CD4-positive, alpha-beta T cell treated with Interleukin-6 at 100 ng/mL for 8 hours (primary cell): Measurements from ENCODE around the gene ANKRD50.

Source experiments
- DNase-seq: peaks from one replicate; pipeline ENCODE4 v3.0.0-alpha.2; 2020; ENCODE audit warnings: mixed read lengths, low spot score

Gene ANKRD50

GRCh38 chr4:124710015-124710741 is 2.4 kb downstream of the ANKRD50 start:
- DNase-seq = no peak

DNA sequence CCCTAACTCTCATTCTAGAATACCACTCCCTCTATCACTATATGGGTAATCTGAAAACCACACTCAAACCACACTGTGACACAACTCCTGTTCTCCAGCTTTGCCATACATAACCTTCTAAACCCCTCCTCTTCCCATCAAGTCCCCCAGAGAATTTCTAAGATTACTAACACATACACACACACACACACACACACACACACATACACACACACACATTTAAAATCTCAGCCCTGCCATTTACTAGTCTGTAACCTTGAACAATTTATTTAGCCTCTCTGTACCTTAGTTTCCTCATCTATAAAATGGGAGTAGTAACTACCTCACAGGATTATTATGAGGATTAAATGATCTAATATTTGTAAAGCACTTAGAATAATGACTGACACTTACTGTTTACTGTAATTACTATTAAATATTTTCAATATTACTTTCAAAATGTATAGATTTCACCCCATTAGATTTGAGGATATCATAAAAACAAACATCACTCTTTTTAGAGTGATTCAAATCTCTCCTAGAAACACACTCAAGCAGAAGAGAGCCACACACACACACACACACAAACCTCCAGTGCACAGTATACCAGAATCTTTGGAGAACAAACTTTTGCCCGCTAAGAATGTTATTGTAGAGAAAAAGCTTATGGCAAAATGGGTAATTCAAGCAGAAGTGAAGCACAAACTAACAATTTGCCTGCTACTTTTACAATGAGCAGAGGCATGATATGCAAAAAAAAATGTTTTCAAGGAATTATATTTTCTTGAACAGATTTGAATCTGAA is 3.8 kb downstream of the ANKRD50 start:
- DNase-seq = no peak

GRCh38 chr4:124705393-124705792 is 7.1 kb downstream of the ANKRD50 start:
- DNase-seq = no peak

GRCh38 chr4:124703154-124703553 is 9.4 kb downstream of the ANKRD50 start:
- DNase-seq = no peak

- DNase-seq = no peak
Observed at GRCh38 chr4:124697441-124697840, 15.1 kb downstream of the ANKRD50 start.

- DNase-seq = no peak
Observed at GRCh38 chr4:124696182-124696581, 16.4 kb downstream of the ANKRD50 start.

- no peak for DNase-seq
Observed at GRCh38 chr4:124694946-124695598, 17.5 kb downstream of the ANKRD50 start.

DNA sequence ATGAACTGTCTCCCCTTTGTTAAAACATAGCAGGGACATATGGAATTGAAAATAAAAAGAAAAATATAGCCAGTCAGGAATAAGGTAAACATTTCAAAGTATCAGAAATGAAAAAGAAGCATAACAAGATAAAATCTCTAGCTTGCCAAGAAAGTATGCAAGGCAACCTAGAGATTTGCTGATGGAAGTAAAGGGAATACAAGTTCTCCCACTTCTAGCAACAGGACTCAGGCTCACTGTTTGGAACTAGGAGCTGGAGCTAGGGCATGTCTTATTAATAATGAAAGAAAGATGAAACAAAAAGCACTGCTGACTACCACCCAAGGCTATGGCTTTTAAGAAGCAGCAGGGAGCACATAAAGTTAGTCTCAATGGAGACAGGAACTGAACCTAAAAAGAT is 18.2 kb downstream of the ANKRD50 start:
- no peak for DNase-seq

GRCh38 chr4:124691801-124692200 is 20.7 kb downstream of the ANKRD50 start:
- DNase-seq = no peak

DNA sequence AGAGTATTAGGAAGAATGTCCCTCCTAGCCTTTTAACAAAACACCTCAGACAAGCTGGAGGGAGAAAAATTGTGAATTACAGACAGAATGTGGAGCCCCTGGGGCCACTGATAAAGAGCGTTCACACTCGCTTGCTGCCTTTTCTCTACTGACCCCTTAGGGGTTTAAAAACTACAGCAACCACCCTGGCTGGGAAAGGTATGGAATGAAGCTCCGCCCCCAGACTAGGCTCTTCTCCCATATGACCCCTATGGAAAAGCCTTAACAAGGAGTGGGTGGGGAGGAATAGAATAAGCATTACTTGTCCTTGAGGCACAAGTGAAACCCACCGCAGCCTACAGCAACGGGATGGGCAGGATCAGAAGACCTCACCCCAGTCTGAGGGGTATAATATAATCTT is 26.3 kb downstream of the ANKRD50 start:
- no peak for DNase-seq

DNA sequence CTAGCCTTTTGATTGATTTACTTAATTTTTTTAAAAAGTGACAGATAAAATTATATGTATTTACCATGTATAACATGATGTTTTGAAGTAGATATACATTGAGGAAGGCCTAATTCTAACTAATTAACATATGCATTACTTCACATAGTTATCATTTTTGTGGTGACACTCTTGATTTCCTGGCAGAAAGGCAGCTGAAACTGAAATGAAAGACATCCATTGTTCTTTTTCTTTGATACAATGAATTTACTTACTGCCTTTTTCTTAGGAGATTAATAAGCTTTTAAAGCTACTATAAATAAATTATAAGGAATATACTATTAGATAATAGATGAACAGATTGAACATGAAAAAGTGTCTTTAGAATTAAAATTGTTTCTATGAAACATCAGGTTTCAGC is 26.7 kb downstream of the ANKRD50 start:
- no peak for DNase-seq

- DNase-seq = no peak
Observed at GRCh38 chr4:124684301-124684700, 28.2 kb downstream of the ANKRD50 start.

DNA sequence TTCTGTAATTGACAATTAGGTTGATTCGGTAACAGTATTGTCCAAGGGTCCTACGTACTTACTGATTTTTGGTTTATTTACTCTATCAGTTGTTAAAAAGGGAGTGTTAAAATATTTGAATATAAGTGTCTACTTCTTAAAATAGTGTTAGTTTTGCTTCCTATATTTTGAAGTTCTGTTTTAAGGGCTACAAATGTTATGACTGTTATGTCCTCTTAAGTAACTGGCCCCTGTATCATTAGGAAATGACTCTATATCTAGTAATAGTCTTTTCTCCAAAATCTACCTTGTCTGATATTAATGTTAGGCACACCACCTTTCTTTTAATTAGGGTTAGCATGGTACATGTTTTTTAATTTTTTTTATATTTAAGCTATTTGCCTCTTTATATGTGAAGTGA is 30.1 kb downstream of the ANKRD50 start:
- no peak for DNase-seq

DNA sequence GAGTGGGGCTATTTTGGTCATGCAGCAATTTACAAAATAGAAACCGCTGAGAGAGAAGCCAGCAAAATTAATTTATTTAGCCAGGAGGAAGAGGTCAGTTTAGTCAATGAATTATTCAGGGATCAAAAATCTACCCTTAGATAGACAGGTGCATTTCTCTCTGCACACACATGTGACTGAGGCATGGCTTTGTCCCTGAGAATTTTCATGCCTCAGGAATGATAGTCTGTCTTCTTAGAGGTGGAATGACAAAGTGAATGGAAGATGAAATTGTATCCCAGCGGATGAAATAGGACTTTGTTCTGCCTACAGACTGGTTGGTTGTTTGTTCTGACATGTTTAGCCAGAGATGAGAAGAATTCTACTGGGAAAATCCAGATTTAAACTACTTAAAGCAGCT is 46.0 kb downstream of the ANKRD50 start:
- DNase-seq = no peak

DNA sequence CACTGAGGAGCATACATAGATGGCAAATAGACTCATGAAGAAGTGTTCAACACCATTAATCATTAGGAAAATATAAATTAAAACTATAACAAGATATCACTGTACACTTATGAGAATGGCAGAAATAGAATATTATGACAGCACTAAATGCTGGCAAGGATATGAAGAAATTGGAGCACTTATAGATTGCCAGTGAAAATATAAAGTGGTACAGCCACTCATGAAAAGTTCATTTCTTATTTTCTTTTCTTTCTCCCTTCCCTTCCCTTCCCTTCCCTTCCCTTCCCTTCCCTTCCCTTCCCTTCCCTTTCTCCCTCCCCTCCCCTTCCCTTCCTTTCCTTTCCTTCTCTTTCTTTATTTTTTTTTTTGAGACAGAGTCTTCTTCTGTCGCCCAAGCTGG is 53.7 kb downstream of the ANKRD50 start:
- no peak for DNase-seq

- no peak for DNase-seq
Observed at GRCh38 chr4:124650614-124651013, 61.9 kb downstream of the ANKRD50 start.

DNA sequence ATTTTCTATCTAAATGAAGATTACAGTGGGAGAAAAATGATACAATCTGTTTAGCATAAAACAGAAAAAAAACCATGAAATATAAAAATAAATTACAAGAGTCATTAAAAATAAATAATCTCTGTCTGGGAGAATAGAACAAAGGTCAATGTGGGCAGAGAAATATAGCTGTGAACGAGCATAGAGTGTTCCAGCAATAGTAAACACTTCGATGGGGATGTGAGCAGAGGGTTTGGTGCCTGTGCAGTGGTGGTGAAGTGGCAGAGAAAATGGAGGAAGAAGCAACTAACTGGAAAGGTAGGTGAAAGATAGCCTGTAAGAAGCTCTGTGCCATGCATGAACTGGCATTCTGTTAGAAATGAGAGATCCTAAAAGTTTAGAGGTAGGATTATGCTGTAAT is 64.9 kb downstream of the ANKRD50 start:
- no peak for DNase-seq

DNA sequence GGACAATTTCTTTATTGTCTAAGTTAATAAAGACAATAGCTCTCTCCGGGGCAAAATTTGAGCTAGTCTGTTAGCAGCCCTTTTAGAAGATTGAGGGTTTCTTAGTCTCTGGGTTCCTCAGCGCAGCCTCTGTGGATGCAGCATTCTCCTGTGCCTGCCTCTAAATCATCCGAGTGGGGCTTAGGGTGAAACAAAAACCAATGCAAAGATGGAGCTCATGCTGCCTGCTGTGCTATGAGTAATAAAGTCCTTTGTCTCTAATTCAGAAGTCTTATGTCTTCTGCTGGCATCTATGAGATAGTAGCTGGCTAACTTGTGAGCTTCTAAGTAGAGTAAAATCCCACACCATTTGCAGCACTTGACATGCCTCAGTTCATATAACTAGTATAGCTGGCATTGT is 67.9 kb downstream of the ANKRD50 start:
- no peak for DNase-seq

- no peak for DNase-seq
Observed at GRCh38 chr4:124642846-124643245, 69.7 kb downstream of the ANKRD50 start.

DNA sequence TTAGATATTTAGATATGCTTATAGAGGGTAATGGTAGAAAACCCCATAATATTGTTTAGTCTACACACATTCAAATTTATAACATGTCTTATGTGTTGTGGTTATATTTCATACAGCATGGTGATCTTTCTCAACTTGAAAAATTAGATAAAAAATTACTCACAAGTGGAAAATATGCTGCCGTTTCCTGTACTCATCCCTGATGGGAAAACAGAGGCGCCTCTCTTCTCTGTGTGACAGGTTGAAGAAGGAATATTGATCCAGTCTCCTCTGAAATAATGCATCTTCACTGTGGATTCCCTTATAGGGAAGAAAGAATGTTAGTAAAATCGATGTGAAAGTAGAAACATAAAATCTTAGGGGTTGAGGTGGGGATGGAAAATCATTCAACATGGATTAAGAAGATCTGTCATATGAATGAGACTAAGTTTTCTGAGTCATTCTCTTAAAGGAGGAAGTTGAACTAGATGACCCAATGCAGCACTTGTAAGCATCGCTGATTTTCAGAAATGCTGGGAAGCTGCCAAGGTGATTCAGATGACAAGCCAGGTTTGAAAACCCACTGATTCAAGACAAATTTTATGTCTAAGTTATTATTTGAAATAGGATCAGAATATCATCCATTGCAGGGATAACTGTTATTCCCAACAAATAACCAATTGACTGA is 70.7 kb downstream of the ANKRD50 start:
- DNase-seq = no peak

GRCh38 chr4:124640022-124640730 is 72.4 kb downstream of the ANKRD50 start:
- no peak for DNase-seq

- DNase-seq = no peak
Observed at GRCh38 chr4:124637321-124637720, 75.2 kb downstream of the ANKRD50 start.
